GM21390 (cell line): ENCODE results near the gene UNC80.

Source experiments
- ATAC-seq: cut with Tn5 transposase; IDR thresholded peaks from one replicate; pipeline ENCODE4 v1.9.1; 2021; ENCODE audit not compliant: unreplicated experiment

The UNC80 gene

GRCh38 chr2:210009126-210009525, 237.5 kb downstream of the UNC80 start:
- no peak for ATAC-seq

DNA sequence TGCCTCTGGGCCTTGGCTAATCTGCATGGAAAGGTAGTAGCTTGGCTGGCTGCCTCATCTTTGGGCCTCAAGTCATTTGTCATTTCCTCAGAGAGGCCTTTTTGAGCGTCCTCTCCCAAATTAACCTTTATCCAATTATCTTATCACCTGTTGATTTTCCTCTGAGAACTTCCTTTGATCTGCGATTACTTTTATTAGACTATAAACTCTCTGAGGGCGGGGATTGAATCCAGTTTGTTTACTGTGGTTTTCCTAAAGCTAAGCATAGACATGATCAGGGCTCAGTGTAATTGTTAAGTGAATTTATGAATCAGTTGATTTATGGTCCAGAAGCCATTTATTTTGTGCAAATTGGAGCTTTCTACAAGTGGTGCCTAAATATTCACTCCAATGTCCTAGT, 238.3 kb downstream of the UNC80 start:
- no peak for ATAC-seq

- no peak for ATAC-seq
Observed at GRCh38 chr2:210020138-210020537, 248.5 kb downstream of the UNC80 start.

DNA sequence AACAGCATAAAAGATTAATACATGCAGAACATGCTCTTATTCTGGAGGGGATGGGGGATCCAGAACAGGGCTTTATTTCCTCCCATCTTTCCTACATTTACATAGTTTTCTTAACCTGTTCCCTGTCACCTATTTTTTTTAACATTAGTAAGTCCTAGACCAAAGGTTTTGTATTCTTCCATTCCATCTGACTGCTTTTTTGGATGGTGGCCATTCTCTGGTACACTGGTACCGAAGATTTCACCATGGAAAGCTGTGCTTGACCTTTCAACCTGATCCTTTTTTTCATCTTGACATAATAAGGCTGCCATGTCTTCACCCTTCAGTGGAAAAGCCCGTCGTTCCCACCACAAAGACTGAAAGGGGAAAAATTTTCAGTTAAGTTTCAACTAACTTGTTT, 251.2 kb downstream of the UNC80 start:
- ATAC-seq, result no peak

GRCh38 chr2:210027608-210028007, 256.0 kb downstream of the UNC80 start:
- no peak for ATAC-seq

- no peak for ATAC-seq
Observed at GRCh38 chr2:210028178-210028577, 256.5 kb downstream of the UNC80 start.

- no peak for ATAC-seq
Observed at GRCh38 chr2:210034087-210034683, 262.6 kb downstream of the UNC80 start.

- ATAC-seq, result no peak
Observed at GRCh38 chr2:210035679-210036078, 264.0 kb downstream of the UNC80 start.

DNA sequence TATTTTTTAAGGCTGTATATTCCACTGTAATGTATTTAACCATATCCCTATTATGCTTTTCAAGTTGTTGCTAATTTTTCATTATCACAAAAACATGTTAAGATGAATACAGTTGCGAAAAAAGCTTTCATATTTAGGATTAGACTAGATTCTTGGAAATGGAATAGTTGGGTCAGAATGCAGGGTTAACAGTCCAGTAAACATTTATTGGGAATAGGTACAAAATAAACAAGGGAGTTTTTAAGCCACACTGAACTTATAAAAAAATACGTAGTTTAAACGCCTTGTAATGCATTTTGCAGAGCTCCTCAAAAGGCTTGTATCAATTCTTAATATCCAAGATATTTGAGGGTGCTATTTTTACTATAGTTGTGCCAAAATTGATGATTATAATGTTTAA, 266.4 kb downstream of the UNC80 start:
- no peak for ATAC-seq

DNA sequence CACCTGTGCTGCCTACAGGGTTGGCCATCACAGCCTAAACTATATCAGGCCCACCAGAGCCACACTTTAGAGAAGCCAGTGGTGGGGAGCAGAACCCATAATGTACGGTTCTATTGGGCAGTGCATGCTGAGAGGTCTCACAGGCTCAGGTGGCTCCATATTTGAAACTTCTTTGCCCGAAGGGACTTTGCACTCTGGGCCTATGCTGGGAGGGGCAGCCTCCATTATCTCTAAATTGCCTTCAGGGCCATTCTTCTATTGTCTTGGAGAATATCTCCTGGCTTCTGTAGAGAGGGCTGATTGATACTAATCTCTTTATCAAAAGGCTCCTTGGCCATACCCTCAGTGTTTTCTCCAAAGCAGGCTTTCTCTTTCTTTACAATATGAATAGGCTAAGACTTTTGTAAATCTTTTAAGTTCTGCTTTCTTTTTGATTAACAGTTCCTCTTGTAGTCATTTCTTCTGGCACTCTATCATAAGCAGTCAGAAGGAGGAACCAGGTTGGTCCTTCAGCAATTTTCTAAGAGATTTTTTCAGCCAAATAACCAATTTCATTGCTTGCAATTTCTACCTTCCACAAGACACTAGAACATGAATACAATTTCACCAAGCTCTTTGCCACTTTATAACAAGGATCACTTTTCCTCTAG, 275.3 kb downstream of the UNC80 start:
- no peak for ATAC-seq
